Stromal cell of bone marrow (primary cell): ENCODE data around the gene SNX5.
A peak's percentile ranks its signal among the peaks of the same experiment; 100 is the strongest.

Experiments used
- DNase-seq: peaks from one replicate; pipeline ENCODE4 v3.0.0-alpha.2; 2012; ENCODE audit warnings: low read depth

Gene SNX5

GRCh38 chr20:17968366-17969277, at the start of gene SNX5, which contains the start of gene MGME1:
Gene SNX5 (minus strand): TSS chr20:17968794. CDS start chr20:17968425, 369 bp downstream.
Gene MGME1 (plus strand): TSS chr20:17969018. CDS start chr20:17969860, 842 bp downstream.
- peak; percentile 99 for DNase-seq

GRCh38 chr20:18018100-18018499, 49.5 kb upstream of the SNX5 start:
- DNase-seq: no peak

- no peak for DNase-seq
These were observed 48.2 kb upstream of the SNX5 start for GRCh38 chr20:18016772-18017171.

- DNase-seq: no peak
These were observed 45.8 kb upstream of the SNX5 start for GRCh38 chr20:18014411-18014810.

- no peak for DNase-seq
These were observed 44.3 kb upstream of the SNX5 start for GRCh38 chr20:18012901-18013300.

- DNase-seq: no peak
These were observed 43.5 kb upstream of the SNX5 start for GRCh38 chr20:18011951-18012645.

GRCh38 chr20:18011482-18011881, 42.9 kb upstream of the SNX5 start:
- no peak for DNase-seq

GRCh38 chr20:18009116-18009515, 40.5 kb upstream of the SNX5 start:
- DNase-seq: no peak

- no peak for DNase-seq
These were observed 39.1 kb upstream of the SNX5 start for GRCh38 chr20:18007534-18008292.

GRCh38 chr20:18006684-18007083, 38.1 kb upstream of the SNX5 start:
- no peak for DNase-seq

- no peak for DNase-seq
These were observed 37.4 kb upstream of the SNX5 start for GRCh38 chr20:18005990-18006364.

- no peak for DNase-seq
These were observed 36.8 kb upstream of the SNX5 start for GRCh38 chr20:18005170-18005989.

GRCh38 chr20:18004384-18005031, 35.9 kb upstream of the SNX5 start:
- DNase-seq: no peak

GRCh38 chr20:18003897-18004296, 35.3 kb upstream of the SNX5 start:
- no peak for DNase-seq

- DNase-seq: peak; percentile 91
These were observed 32.7 kb upstream of the SNX5 start for GRCh38 chr20:18001131-18001921.

- no peak for DNase-seq
These were observed 31.0 kb upstream of the SNX5 start for GRCh38 chr20:17999566-17999965.

- DNase-seq: no peak
These were observed 29.9 kb upstream of the SNX5 start for GRCh38 chr20:17998446-17998845.

GRCh38 chr20:17995967-17996819, 27.6 kb upstream of the SNX5 start:
- peak; percentile 63 for DNase-seq

- DNase-seq: no peak
These were observed 25.0 kb upstream of the SNX5 start for GRCh38 chr20:17993546-17993945.
